GF-D8 (cell line): Measurements from ENCODE around the gene TMEM123.

ENCODE experiments used
- DNase-seq: peaks from one replicate; lab custom pipeline; 2025; lab: John Stamatoyannopoulos, UW

The TMEM123 gene

GRCh38 chr11:102361086-102362031, 91.2 kb downstream of the TMEM123 start:
- peak; percentile 53 for DNase-seq

DNA sequence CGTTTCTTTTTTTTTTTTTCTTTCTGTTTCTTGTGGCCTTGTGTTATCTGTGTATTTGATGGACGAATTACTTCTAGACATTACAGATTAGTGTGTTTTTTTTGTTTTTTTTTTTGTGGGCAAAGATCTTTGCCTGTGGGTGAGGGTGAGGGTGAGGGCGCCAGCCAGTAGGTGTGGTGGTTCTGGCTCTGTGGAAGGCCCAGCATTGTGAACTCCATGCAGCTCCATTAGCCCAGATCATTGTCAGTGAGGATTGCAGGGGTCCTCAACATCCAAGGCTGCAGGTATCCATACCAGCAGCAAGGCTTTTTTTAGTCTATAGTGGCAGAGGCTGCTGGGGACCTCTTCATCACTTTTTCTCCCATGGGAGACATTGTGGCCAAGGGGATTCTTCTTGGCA, 91.9 kb downstream of the TMEM123 start:
- no peak for DNase-seq

GRCh38 chr11:102359372-102359771, 93.2 kb downstream of the TMEM123 start:
- DNase-seq = no peak

GRCh38 chr11:102357116-102357515, 95.4 kb downstream of the TMEM123 start:
- DNase-seq = no peak

GRCh38 chr11:102347462-102348370, 104.8 kb downstream of the TMEM123 start:
- DNase-seq = peak; percentile 84

- DNase-seq = peak; percentile 100
Measured at GRCh38 chr11:102346748-102347461, 105.7 kb downstream of the TMEM123 start, which contains the start of gene BIRC2. Gene BIRC2 (plus strand): TSS chr11:102347214. CDS start chr11:102349855, 2,641 bp downstream.

DNA sequence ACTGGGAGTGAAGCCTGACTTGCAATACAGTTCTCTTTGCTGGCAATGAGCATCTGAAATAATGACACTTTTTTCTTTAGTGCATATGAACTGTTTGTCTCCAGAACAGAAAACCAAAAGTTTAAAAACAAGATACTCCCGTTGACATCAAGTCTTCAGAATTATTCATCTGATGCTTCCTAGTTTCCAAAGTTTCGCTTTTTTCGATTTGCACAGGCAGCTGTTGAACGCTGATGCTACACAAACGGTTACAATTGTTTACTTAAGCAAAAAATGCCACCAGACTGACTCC, 106.2 kb downstream of the TMEM123 start:
- no peak for DNase-seq
